ENCODE measurements around the gene CYSTM1. TPM values are rescaled to one million over a fixed set of nuclear protein-coding genes. Genes with fewer than 3 reads are reported as not detected.

CYSTM1 gene
- polyA plus RNA-seq, 1 donor from 2014 or later: 6.6 TPM

DNA sequence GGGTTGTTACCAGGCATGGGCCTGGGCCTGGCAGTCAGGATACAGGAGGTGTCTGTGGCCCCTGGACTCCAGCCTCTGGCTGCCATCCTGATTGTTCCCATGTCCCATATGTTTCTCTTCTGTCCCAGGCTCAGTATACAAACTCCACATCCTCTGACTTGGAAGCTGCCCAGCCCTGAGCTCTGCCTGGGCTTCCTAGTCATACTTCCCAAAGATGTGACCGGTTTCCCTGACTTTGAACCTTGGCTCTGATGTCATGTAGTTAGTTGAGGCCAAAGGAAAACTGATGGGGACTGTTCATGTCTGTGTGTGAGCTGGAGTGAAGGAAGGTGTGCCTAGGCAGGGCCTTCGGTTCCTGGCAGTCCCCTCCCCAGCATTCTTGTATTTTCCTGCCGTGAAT, 50.4 kb downstream of the CYSTM1 start:
- Histone ChIP-seq H3K4me3 (ENCODE audit: low read length) (no peak overlapping the region), H2AFZ (ENCODE audit: low read depth, low read length) (no peak overlapping the region), H3K4me2 (ENCODE audit: low read length) (no peak overlapping the region), H3K36me3 (ENCODE audit: insufficient read depth, low read length) (no peaks in the 10 kb centered on the region), H3K27ac (ENCODE audit: low read length) (no peak overlapping the region), H3K9ac (ENCODE audit: low read length) (no peak overlapping the region), H3K9me2 (ENCODE audit: insufficient read depth, low read length) (no peaks in the 10 kb centered on the region), H3K9me3 (ENCODE audit: low read length) (no peaks in the 10 kb centered on the region), H3K27me3 (ENCODE audit: insufficient read depth, low read depth, low read length) (no peaks in the 10 kb centered on the region), H3F3A (ENCODE audit: insufficient read depth, low read length, poor library complexity, severe bottlenecking) (no peaks in the 10 kb centered on the region), H3K79me2 (replicated peaks; ENCODE audit: insufficient read depth, low read length) (no peaks in the 10 kb centered on the region), H4K20me1 (ENCODE audit: insufficient read depth) (no peaks in the 10 kb centered on the region)
- TF ChIP-seq MXI1 (conservative IDR thresholded peaks at IDR 0.05; ENCODE audit: poor library complexity, severe bottlenecking) (no peak), EP300 (conservative IDR thresholded peaks at IDR 0.05; ENCODE audit: poor library complexity, severe bottlenecking) (no peak), TAF1 (IDR thresholded peaks at IDR 0.05; ENCODE audit: low read depth) (no peak), RAD21 (conservative IDR thresholded peaks at IDR 0.05) (no peak), SMC3 (conservative IDR thresholded peaks at IDR 0.05; ENCODE audit: poor library complexity) (no peak)
- TF ChIP-seq, protein P1, sequence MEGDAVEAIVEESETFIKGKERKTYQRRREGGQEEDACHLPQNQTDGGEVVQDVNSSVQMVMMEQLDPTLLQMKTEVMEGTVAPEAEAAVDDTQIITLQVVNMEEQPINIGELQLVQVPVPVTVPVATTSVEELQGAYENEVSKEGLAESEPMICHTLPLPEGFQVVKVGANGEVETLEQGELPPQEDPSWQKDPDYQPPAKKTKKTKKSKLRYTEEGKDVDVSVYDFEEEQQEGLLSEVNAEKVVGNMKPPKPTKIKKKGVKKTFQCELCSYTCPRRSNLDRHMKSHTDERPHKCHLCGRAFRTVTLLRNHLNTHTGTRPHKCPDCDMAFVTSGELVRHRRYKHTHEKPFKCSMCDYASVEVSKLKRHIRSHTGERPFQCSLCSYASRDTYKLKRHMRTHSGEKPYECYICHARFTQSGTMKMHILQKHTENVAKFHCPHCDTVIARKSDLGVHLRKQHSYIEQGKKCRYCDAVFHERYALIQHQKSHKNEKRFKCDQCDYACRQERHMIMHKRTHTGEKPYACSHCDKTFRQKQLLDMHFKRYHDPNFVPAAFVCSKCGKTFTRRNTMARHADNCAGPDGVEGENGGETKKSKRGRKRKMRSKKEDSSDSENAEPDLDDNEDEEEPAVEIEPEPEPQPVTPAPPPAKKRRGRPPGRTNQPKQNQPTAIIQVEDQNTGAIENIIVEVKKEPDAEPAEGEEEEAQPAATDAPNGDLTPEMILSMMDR (IDR thresholded peaks at IDR 0.05; ENCODE audit: poor library complexity, severe bottlenecking): no peak
- TF ChIP-seq, protein P2, sequence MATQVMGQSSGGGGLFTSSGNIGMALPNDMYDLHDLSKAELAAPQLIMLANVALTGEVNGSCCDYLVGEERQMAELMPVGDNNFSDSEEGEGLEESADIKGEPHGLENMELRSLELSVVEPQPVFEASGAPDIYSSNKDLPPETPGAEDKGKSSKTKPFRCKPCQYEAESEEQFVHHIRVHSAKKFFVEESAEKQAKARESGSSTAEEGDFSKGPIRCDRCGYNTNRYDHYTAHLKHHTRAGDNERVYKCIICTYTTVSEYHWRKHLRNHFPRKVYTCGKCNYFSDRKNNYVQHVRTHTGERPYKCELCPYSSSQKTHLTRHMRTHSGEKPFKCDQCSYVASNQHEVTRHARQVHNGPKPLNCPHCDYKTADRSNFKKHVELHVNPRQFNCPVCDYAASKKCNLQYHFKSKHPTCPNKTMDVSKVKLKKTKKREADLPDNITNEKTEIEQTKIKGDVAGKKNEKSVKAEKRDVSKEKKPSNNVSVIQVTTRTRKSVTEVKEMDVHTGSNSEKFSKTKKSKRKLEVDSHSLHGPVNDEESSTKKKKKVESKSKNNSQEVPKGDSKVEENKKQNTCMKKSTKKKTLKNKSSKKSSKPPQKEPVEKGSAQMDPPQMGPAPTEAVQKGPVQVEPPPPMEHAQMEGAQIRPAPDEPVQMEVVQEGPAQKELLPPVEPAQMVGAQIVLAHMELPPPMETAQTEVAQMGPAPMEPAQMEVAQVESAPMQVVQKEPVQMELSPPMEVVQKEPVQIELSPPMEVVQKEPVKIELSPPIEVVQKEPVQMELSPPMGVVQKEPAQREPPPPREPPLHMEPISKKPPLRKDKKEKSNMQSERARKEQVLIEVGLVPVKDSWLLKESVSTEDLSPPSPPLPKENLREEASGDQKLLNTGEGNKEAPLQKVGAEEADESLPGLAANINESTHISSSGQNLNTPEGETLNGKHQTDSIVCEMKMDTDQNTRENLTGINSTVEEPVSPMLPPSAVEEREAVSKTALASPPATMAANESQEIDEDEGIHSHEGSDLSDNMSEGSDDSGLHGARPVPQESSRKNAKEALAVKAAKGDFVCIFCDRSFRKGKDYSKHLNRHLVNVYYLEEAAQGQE (IDR thresholded peaks at IDR 0.05; ENCODE audit: borderline replicate concordance): no peak

DNA sequence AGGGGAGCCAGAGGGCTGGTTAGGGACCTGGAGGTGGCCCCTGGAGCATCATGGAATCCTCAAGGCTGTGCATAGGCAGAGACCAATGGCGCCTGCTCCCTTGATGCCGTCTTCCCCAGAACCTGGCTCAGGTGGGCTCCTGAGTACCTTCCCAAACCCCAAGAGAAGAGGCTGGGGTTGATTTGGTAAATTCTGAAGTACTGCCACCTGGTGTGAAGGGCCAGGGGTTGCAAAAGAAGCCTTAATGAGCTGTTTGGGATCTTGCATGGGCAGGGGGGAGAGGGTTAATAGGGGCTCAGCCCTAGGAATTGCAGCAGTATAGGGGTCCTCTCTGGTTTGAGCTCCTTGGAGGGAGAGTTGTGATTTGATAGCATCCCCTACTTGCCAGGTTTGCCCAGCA, 52.1 kb downstream of the CYSTM1 start:
- Histone ChIP-seq H3K9me2 (ENCODE audit: insufficient read depth, low read length) (no peaks in the 10 kb centered on the region), H3K27ac (ENCODE audit: low read length) (no peak overlapping the region), H3K27me3 (ENCODE audit: insufficient read depth, low read depth, low read length) (no peaks in the 10 kb centered on the region), H2AFZ (ENCODE audit: low read depth, low read length) (no peak overlapping the region), H3K79me2 (replicated peaks; ENCODE audit: insufficient read depth, low read length) (no peaks in the 10 kb centered on the region), H3K9ac (ENCODE audit: low read length) (no peak overlapping the region), H3K36me3 (ENCODE audit: insufficient read depth, low read length) (no peaks in the 10 kb centered on the region), H3K9me3 (ENCODE audit: low read length) (no peaks in the 10 kb centered on the region), H4K20me1 (ENCODE audit: insufficient read depth) (no peaks in the 10 kb centered on the region), H3F3A (ENCODE audit: insufficient read depth, low read length, poor library complexity, severe bottlenecking) (no peaks in the 10 kb centered on the region), H3K4me2 (ENCODE audit: low read length) (no peak overlapping the region), H3K4me3 (ENCODE audit: low read length) (no peak overlapping the region)
- TF ChIP-seq, protein P2 (IDR thresholded peaks at IDR 0.05; ENCODE audit: borderline replicate concordance): no peak
- TF ChIP-seq RAD21 (conservative IDR thresholded peaks at IDR 0.05) (no peak), TAF1 (IDR thresholded peaks at IDR 0.05; ENCODE audit: low read depth) (no peak)

Data from neural cell (in vitro differentiated cells).